NCI-H2227 treated with DMSO at 0.1 percent for 48 hours (cell line): ENCODE results near the gene SGO1.
A peak's percentile ranks its signal among the peaks of the same experiment; 100 is the strongest.
"Not testable (repeated sequence)": the region's sequence is repeated elsewhere in the genome, so short reads cannot be mapped to it uniquely, and the experiment has no call there.

Experiments
- DNase-seq: peaks from one replicate; lab custom pipeline; 2025; lab: John Stamatoyannopoulos, UW

Gene SGO1

DNA sequence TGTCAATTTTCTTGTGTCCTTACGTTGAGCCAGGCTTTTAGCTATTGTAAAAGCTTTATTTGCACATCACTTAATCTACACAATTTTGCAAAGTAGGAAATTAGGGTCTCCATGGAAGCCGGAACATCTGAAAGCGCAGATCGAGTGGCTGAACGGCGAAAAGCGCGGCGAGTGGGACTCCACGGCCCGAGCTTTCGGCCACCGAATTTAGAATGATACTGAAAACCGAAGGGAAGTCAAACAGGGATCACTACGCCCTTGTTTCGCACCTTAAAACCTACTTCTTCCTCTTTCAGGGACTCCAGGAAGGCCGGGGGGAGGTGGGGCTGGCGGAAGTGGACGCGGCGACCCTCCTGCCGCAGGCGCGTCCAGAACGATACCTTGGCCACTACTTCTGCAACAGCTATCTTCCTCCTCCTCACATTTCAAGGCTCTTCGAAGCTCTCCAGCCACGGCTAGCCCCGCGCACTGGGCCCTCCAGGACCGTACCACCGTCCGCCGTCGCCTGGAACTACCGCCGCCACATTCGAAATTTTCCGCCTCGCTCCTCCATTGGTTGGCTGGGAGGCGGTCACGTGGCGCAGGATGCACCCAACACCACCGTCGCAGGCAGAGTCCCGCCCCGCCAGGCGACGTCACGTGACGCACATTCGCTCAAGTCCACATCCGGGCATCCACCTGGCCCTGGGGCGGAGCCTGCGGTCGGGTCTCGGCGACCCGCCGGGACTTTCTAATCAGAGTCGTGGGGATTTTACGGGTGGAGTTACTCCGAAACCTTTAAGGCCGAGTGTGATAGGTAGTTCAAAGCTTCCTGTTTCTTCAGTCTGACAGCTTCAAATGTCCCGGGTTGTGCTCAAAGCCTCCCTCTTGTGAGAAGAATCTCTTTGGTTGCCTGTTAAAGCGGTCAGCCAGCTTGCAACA lies at the start of gene SGO1:
TSS of gene SGO1 (minus strand) at position 528 of the 921 bp plus-strand sequence. CDS start 2,179 bp downstream, outside the sequence.
- peak; percentile 84 for DNase-seq

- no peak for DNase-seq
These were observed 49.8 kb upstream of the SGO1 start for GRCh38 chr3:20235796-20236195.

DNA sequence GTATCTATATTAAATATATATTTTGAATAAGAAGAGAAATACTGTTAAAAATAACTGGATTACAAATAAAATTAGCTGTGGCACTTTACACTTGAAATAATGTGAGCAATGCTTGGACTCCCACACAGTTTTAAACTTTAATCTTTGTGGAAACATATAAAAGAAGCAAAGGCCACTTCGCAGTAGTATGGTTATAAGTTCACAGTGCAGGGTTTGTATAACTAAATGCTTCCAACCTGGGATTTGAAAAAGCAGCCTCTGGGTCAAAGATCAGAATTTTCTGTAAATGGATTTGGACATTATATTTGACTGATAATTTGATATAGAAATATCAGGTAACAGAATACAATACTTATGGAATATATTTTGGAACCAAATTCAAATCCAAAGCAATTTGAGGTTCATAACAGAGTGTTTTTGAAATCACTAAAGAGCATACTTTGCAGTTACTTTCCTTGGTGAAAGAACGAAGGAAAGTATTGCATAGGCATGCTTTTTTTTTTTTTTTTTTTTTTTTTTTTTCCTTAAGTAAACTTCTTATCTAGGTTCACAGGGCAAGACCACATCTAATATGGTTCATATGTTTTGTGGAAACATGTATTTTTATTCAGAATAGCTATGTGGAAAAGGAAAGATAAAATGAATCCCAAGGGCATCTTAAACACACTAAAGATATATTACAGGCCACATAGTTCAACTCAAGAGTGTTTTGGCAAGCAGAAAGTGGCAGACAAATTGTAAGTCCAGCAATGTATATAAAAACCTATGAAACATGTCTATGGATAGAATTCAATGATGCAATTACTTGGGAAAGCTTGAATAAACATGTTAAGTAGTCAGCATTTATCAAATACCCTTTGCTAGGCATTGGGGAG lies 47.1 kb upstream of the SGO1 start:
- DNase-seq = no peak

DNA sequence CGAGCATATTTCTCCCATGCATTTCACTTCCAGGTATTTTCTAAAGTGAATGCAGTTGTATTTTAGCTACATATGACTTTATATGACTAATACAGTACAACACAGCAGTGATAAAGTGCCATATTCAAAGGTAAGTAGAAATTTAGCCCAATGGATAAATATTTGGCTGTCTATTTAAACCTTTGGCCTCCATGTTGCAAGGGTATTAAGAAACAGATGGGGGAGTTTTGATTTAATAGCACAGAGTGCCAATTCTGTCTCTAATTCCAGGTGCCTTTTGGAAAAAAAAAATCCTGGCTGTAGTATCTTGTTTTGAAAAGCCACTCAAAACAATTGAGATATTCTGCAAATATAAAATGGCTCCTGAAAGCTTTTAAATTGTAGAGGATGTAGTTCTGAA lies 44.9 kb upstream of the SGO1 start:
- no peak for DNase-seq

DNA sequence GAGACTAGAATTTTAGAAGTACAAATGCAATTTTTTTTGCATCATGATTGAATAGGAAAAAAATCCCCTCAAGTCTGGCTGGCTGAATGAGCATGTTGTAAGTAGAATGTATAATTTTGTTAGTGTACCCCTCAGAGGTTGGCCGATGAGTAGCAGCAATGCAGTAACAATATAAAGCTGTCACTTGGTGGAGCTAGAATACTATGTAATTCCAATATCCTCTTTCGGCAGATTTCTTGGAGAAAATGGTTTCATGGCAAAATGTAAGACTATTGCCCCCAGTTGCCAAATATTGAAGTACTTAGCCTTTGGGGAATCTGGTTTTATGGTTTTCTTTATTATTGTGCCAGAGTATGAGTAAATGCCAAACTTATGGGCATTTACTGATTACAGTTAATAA lies 39.8 kb upstream of the SGO1 start:
- DNase-seq = peak; percentile 26

DNA sequence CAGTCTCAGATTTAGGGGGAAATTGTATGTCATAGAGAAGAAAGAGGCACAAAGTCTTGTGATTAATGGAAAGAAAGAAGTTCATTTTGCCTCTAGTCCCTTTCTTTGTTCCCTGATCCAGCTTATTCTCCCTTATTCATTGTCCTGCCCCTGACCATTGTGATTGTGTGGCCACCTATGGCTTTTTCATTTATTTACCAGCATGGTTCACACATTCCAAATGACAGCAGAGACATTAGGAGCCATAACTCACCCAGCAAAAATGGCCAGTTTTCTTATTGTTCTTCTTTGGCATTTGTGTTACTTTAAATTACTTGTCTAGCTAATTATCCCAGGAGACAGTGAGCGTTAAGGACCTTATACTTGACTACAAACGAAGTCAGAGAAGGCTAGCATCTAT lies 36.3 kb upstream of the SGO1 start:
- no peak for DNase-seq

GRCh38 chr3:20218215-20218614 lies 32.2 kb upstream of the SGO1 start:
- no peak for DNase-seq

DNA sequence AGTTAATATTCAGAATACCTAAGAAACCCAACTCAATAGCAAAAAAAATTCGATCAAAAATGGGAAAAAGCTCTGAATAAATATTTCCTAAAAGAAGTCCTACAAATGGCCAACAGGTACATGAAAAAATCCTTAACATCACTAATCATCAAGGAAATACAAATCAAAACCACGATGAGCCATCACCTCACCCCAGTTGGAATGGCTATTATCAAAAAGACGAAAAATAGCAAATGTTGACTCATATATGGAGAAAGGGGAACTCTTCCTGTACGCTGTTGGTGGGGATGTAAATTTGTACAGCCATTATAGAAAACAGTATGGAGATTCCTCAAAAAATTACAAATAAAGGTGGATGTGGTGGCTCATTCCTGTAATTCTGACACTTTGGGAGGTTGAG lies 29.6 kb upstream of the SGO1 start:
- no peak for DNase-seq

- not testable (repeated sequence) for DNase-seq
These were observed 27.5 kb upstream of the SGO1 start for GRCh38 chr3:20213491-20213890.

DNA sequence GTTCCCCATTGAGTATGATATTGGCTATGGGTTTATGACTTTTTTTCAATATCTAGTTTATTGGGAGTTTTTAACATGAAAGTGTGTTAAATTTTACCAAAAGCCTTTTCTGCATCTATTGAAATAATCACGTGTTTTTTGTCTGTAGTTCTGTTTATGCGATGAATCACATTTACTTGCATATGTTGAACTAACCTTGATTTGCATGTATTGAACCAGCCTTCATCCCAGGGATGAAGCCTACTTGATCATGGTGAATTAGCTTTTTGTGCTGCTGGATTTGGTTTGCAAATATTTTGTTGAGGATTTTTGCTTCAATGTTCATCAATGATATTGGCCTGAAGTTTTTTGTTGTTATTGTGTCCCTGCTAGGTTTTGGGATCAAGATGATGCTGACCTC lies 21.9 kb upstream of the SGO1 start:
- DNase-seq = not testable (repeated sequence)

- not testable (repeated sequence) for DNase-seq
These were observed 19.9 kb upstream of the SGO1 start for GRCh38 chr3:20205898-20206297.

GRCh38 chr3:20201143-20201542 lies 15.1 kb upstream of the SGO1 start:
- no peak for DNase-seq

GRCh38 chr3:20197775-20198174 lies 11.8 kb upstream of the SGO1 start:
- no peak for DNase-seq

DNA sequence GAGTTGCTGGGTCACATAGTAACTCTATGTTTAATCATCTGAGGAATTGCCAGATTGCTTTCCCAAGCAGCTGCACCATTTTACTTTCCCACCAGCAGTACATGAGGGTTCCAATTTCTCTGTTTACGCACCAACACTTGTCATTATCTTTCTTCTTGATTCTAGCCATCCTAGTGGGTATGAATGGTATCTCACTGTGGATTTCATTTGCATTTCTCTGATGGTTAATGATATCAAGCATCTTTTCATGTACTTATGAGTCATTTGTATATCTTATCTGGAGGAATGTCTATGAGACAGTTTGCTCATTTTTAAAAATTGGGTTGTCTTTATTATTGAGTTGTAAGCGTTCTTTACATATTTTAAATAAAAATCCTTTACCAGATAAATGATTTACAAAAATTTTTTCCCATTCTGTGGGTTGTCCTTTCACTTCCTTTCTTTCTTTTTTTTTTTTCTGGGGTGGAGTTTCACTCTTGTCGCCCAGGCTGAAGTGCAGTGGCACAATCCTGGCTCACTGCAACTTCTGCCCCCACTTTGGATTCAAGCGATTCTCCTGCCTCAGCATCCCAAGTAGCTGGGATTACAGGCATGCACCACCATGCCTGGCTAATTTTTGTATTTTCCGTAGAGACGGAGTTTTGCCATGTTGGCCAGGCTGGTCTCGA lies 8.9 kb upstream of the SGO1 start:
- no peak for DNase-seq

GRCh38 chr3:20190991-20191390 lies 5.0 kb upstream of the SGO1 start:
- DNase-seq = no peak

DNA sequence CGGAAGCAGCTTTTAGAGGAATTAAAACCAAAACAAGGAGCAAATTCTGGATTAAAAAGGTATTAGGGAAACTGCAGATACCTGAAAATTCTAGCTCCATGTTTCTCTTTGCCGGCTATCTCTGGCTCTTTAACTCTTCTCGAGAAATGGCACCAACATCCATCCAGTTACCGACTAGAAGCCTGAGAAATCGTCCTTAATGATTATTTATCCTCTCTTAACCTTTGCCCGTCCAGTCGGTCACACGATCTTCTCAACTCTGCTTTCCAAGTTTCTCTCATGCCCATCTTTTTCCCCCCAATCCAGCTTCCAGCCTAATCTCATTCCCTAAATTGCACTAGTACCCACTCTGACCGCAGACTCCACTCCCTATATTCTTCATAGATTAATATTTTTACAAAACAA lies 596 bp upstream of the SGO1 start:
- no peak for DNase-seq

DNA sequence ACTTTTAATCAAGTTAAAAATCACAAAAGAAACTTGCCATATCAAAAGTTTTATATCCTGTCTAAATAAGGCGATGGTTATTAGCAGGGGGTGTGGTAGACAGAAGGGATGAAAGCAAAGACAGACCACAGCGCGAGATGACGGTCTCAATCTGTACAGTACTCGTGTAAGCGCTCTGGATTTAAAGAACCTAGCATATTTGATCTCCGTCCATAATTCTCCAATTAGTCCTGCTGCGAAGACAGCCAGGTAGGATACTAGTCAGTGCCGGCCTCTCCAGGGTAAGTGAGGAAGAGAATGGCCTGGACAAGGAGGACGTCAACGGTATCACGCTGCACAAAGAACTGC lies 701 bp downstream of the SGO1 start:
- no peak for DNase-seq

- no peak for DNase-seq
These were observed 3.8 kb downstream of the SGO1 start for GRCh38 chr3:20182206-20182605.

GRCh38 chr3:20181276-20181675 lies 4.7 kb downstream of the SGO1 start:
- no peak for DNase-seq

- DNase-seq = no peak
These were observed 12.1 kb downstream of the SGO1 start for GRCh38 chr3:20173844-20174410.

DNA sequence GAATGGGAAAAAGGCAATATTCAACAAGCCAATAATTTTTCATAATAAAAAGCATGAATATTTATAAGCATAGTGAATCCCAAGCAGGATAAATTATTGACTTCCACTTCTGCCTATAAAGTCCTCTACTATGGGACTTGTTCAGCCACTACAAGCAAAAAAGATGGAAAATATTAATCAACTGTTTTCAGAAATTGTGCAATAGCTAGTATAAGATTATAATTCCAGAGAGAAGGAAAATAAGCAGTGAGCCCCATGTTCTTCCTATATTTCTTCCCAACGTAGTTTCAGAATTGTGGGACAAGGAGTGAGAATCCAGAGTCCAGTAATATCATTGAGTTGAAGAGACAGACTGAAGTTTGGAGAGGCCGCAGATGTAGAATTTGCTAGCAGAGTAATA lies 24.3 kb downstream of the SGO1 start:
- DNase-seq = no peak

- DNase-seq = no peak
These were observed 25.8 kb downstream of the SGO1 start for GRCh38 chr3:20160230-20160629.
